Left ventricle myocardium inferior (tissue), 1 donor: Measurements from ENCODE around the gene CAMK2D. TPM values are rescaled to one million over a fixed set of nuclear protein-coding genes. Genes with fewer than 3 reads are reported as not detected.

Experiments used
- DNase-seq: peaks from one replicate; pipeline ENCODE4 v3.0.0-alpha.2; 2020
- H3K27ac ChIP-seq: fragments of 200-600 bp; replicated peaks from 2 replicates; pipeline ENCODE4 v1.8.0; 2021
- H3K27me3 ChIP-seq: fragments of 200-600 bp; 2 replicates; pipeline ENCODE4 v1.8.0; 2021; ENCODE audit warnings: low read depth
- H3K36me3 ChIP-seq: fragments of 200-600 bp; 2 replicates; pipeline ENCODE4 v1.8.0; 2021
- H3K4me1 ChIP-seq: fragments of 200-600 bp; 2 replicates; pipeline ENCODE4 v1.8.0; 2021
- H3K4me3 ChIP-seq: fragments of 200-600 bp; 2 replicates; pipeline ENCODE4 v1.8.0; 2021; ENCODE audit warnings: mild to moderate bottlenecking, moderate library complexity
- H3K9me3 ChIP-seq: fragments of 200-600 bp; replicated peaks from 2 replicates; pipeline ENCODE4 v1.8.0; 2021
- CTCF ChIP-seq: fragments of 200-600 bp; IDR thresholded peaks from 2 replicates; pipeline ENCODE4 v1.8.0; 2021; ENCODE audit warnings: antibody characterized with exemption, mild to moderate bottlenecking, borderline replicate concordance
- intact Hi-C: fragments of 100-400 bp; cut with micrococcal nuclease; formaldehyde crosslinking; loops from one replicate; pipeline ENCODE4 v1.11.0; 2022
- total RNA-seq: library from RNA; stranded (reverse); fragmentation: NEBNext Ultra II Directional; extraction: Animal tissue kit (Norgen Biotek cat#: 25700); gene quantifications from one replicate; pipeline ENCODE4 v1.2.1, GENCODE V29; 2021
- donor health status: DM: no; HTN: yes; CAD: no; lungs with severe emphysema.

Gene CAMK2D
- total RNA-seq, 1 donor from 2014 or later: 223 TPM

- TF ChIP-seq CTCF: no peak
- peaks cover 76% of the 10 kb centered on the region for H3K4me1 ChIP-seq
- no peak overlapping the region for H3K27ac ChIP-seq
- H3K27me3 ChIP-seq: no peaks in the 10 kb centered on the region
- no peak for DNase-seq
- intact Hi-C loops: no loop called here
- H3K4me3 ChIP-seq: no peak overlapping the region
- no peaks in the 10 kb centered on the region for H3K9me3 ChIP-seq
- no peaks in the 10 kb centered on the region for H3K36me3 ChIP-seq
These were observed 12.4 kb downstream of the CAMK2D start for GRCh38 chr4:113749178-113749577.

- Histone ChIP-seq H3K9me3 (no peaks in the 10 kb centered on the region), H3K27ac (no peak overlapping the region), H3K27me3 (no peaks in the 10 kb centered on the region), H3K36me3 (no peaks in the 10 kb centered on the region), H3K4me3 (no peak overlapping the region), H3K4me1 (peaks cover 77% of the 10 kb centered on the region)
- DNase-seq: no peak
- TF ChIP-seq CTCF: no peak
- intact Hi-C loops: no loop called here
These were observed 13.6 kb downstream of the CAMK2D start for GRCh38 chr4:113747949-113748348.

GRCh38 chr4:113745711-113746110 is 15.8 kb downstream of the CAMK2D start:
- H3K36me3 ChIP-seq: no peaks in the 10 kb centered on the region
- no peaks in the 10 kb centered on the region for H3K9me3 ChIP-seq
- H3K4me3 ChIP-seq: no peak overlapping the region
- no peak overlapping the region for H3K27ac ChIP-seq
- no peak for TF ChIP-seq CTCF
- intact Hi-C loops: no loop called here
- H3K4me1 ChIP-seq: peaks cover 86% of the 10 kb centered on the region
- DNase-seq: no peak
- no peaks in the 10 kb centered on the region for H3K27me3 ChIP-seq

- no peak for DNase-seq
- Histone ChIP-seq H3K4me3 (no peak overlapping the region), H3K36me3 (no peaks in the 10 kb centered on the region), H3K9me3 (no peaks in the 10 kb centered on the region), H3K4me1 (peaks cover 80% of the 10 kb centered on the region), H3K27me3 (no peaks in the 10 kb centered on the region), H3K27ac (peak overlapping the region; percentile 32)
- TF ChIP-seq CTCF: no peak
- intact Hi-C loops: no loop called here
These were observed 16.8 kb downstream of the CAMK2D start for GRCh38 chr4:113744667-113745240.

- TF ChIP-seq CTCF: no peak
- Histone ChIP-seq H3K36me3 (no peaks in the 10 kb centered on the region), H3K4me3 (no peak overlapping the region), H3K27ac (peak overlapping the region; percentile 32), H3K27me3 (no peaks in the 10 kb centered on the region), H3K9me3 (no peaks in the 10 kb centered on the region), H3K4me1 (peaks cover 80% of the 10 kb centered on the region)
- no peak for DNase-seq
- intact Hi-C loops: no loop called here
These were observed 17.8 kb downstream of the CAMK2D start for GRCh38 chr4:113743690-113744089.
